Measurements from ENCODE around the gene ZNF672. TPM values are rescaled to one million over a fixed set of nuclear protein-coding genes. Genes with fewer than 3 reads are reported as not detected.

The ZNF672 gene
- total RNA-seq, 1 experiment from 2014 or later: 29.1 TPM

GRCh38 chr1:248844526-248844925 lies 6.5 kb downstream of the ZNF672 start:
- Histone ChIP-seq H3K27me3 (replicated peaks; ENCODE audit: control insufficient read depth, insufficient read depth, low read length) (no peaks in the 10 kb centered on the region), H3K36me3 (ENCODE audit: control insufficient read depth, insufficient read depth, low read length) (peaks cover 1% of the 10 kb centered on the region), H3K9me3 (no peaks in the 10 kb centered on the region), H3K4me3 (ENCODE audit: low read depth, low read length) (no peak overlapping the region), H3K4me1 (no peaks in the 10 kb centered on the region)
- CTCF ChIA-PET: no interaction called here
- POLR2A ChIA-PET: no interaction called here
- intact Hi-C loops (cut with micrococcal nuclease; ENCODE audit: unreplicated experiment): no loop called here
- Mint-ChIP-seq H3K27ac (ENCODE audit: unreplicated experiment) (no peak overlapping the region), H3K27me3 (ENCODE audit: insufficient read depth, unreplicated experiment) (no peaks in the 10 kb centered on the region), H3K4me1 (ENCODE audit: low read depth, unreplicated experiment) (no peaks in the 10 kb centered on the region), H3K4me3 (ENCODE audit: unreplicated experiment) (no peak overlapping the region), H3K9me3 (ENCODE audit: unreplicated experiment) (no peaks in the 10 kb centered on the region), H3K36me3 (ENCODE audit: insufficient read depth, unreplicated experiment) (peaks cover 31% of the 10 kb centered on the region)
- no peak for TF ChIP-seq CTCF (IDR thresholded peaks at IDR 0.05; ENCODE audit: insufficient read depth in 1 of 2, low read depth in 1 of 2, low read length in 1 of 2, severe bottlenecking in 1 of 2, unreplicated experiment in 1 of 2)
- DNase-seq: no peak
- BruUV-seq (replicated peaks): no TSS peak

DNA sequence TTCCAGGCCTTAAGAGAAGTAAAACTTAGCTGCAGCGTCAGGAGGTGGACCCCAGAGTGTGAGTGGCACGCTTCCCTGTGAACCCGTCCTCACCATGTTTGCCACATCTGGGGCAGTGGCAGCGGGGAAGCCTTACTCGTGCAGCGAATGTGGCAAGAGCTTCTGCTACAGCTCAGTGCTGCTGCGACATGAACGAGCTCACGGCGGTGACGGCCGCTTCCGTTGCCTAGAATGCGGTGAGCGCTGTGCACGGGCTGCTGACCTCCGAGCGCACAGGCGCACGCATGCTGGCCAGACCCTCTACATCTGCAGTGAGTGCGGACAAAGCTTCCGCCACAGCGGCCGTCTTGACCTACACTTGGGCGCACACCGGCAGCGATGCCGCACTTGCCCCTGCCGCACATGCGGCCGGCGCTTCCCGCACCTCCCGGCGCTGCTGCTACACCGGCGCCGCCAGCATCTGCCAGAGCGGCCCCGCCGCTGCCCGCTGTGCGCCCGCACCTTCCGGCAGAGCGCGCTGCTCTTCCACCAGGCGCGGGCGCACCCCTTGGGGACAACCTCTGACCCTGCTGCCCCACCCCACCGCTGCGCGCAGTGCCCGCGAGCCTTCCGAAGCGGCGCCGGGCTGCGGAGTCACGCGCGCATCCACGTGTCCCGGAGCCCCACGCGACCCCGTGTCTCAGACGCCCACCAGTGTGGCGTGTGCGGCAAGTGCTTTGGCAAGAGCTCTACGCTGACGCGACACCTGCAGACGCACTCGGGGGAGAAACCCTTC lies 9.3 kb downstream of the ZNF672 start:
- DNase-seq: no peak
- CTCF ChIA-PET: no interaction called here
- Histone ChIP-seq H3K4me3 (ENCODE audit: low read depth, low read length) (no peak overlapping the region), H3K9me3 (no peaks in the 10 kb centered on the region), H3K27me3 (replicated peaks; ENCODE audit: control insufficient read depth, insufficient read depth, low read length) (no peaks in the 10 kb centered on the region), H3K4me1 (no peaks in the 10 kb centered on the region), H3K36me3 (ENCODE audit: control insufficient read depth, insufficient read depth, low read length) (peaks cover 1% of the 10 kb centered on the region)
- Mint-ChIP-seq H3K27ac (ENCODE audit: unreplicated experiment) (no peak overlapping the region), H3K27me3 (ENCODE audit: insufficient read depth, unreplicated experiment) (no peaks in the 10 kb centered on the region), H3K9me3 (ENCODE audit: unreplicated experiment) (no peaks in the 10 kb centered on the region), H3K36me3 (ENCODE audit: insufficient read depth, unreplicated experiment) (peaks cover 36% of the 10 kb centered on the region), H3K4me3 (ENCODE audit: unreplicated experiment) (no peak overlapping the region), H3K4me1 (ENCODE audit: low read depth, unreplicated experiment) (no peaks in the 10 kb centered on the region)
- no TSS peak for BruUV-seq (replicated peaks)
- POLR2A ChIA-PET: interaction anchor here (0.6 kb wide), 1 partner anchor 22 kb away, joined by 13 read pairs; the partner anchor contains the start of gene SH3BP5L
- intact Hi-C loops (cut with micrococcal nuclease; ENCODE audit: unreplicated experiment): no loop called here
- no peak for TF ChIP-seq CTCF (IDR thresholded peaks at IDR 0.05; ENCODE audit: insufficient read depth in 1 of 2, low read depth in 1 of 2, low read length in 1 of 2, severe bottlenecking in 1 of 2, unreplicated experiment in 1 of 2)

- DNase-seq: no peak
- H3K4me3 ChIP-seq (ENCODE audit: low read depth, low read length): no peak overlapping the region
- ChIA-PET POLR2A (interaction anchor here (0.6 kb wide), 1 partner anchor 23 kb away, joined by 13 read pairs; the partner anchor contains the start of gene SH3BP5L), CTCF (no interaction called here)
- no peak overlapping the region for H3K4me3 Mint-ChIP-seq (ENCODE audit: unreplicated experiment)
- H3K9me3 ChIP-seq: no peaks in the 10 kb centered on the region
- no peak for TF ChIP-seq CTCF (IDR thresholded peaks at IDR 0.05; ENCODE audit: insufficient read depth in 1 of 2, low read depth in 1 of 2, low read length in 1 of 2, severe bottlenecking in 1 of 2, unreplicated experiment in 1 of 2)
- H3K4me1 Mint-ChIP-seq (ENCODE audit: low read depth, unreplicated experiment): no peaks in the 10 kb centered on the region
- intact Hi-C loops (cut with micrococcal nuclease; ENCODE audit: unreplicated experiment): no loop called here
- H3K27me3 ChIP-seq (replicated peaks; ENCODE audit: control insufficient read depth, insufficient read depth, low read length): no peaks in the 10 kb centered on the region
- no peak overlapping the region for H3K27ac Mint-ChIP-seq (ENCODE audit: unreplicated experiment)
- BruUV-seq (replicated peaks): no TSS peak
- no peaks in the 10 kb centered on the region for H3K27me3 Mint-ChIP-seq (ENCODE audit: insufficient read depth, unreplicated experiment)
- H3K36me3 ChIP-seq (ENCODE audit: control insufficient read depth, insufficient read depth, low read length): no peaks in the 10 kb centered on the region; the same call in none of the 2 replicates
- H3K9me3 Mint-ChIP-seq (ENCODE audit: unreplicated experiment): no peaks in the 10 kb centered on the region
- H3K4me1 ChIP-seq: no peaks in the 10 kb centered on the region
- H3K36me3 Mint-ChIP-seq (ENCODE audit: insufficient read depth, unreplicated experiment): peaks cover 36% of the 10 kb centered on the region
Observed at GRCh38 chr1:248847956-248848561, 10.0 kb downstream of the ZNF672 start.

Data from Caco-2 (cell line).